ES-I3 (cell line): ENCODE data around the gene USP32.
"Not testable (repeated sequence)": the region's sequence is repeated elsewhere in the genome, so short reads cannot be mapped to it uniquely, and the experiment has no call there.

Source experiments
- H3K36me3 ChIP-seq: 2 replicates; pipeline ENCODE4 v1.6.1; 2013; ENCODE audit warnings: mild to moderate bottlenecking, low read length, control low read depth, moderate library complexity; ENCODE audit not compliant: insufficient read depth
- H3K4me1 ChIP-seq: 2 replicates; pipeline ENCODE4 v1.6.1; 2013; ENCODE audit warnings: mild to moderate bottlenecking, control low read depth, low read length; ENCODE audit not compliant: insufficient read depth
- H3K9ac ChIP-seq: 2 replicates; pipeline ENCODE4 v1.6.1; 2013; ENCODE audit warnings: low read depth, mild to moderate bottlenecking, low read length, moderate library complexity
- H3K9me3 ChIP-seq: 2 replicates; pipeline ENCODE4 v1.6.1; 2013; ENCODE audit warnings: mild to moderate bottlenecking, low read length, moderate library complexity; ENCODE audit not compliant: control insufficient read depth, insufficient read depth

The USP32 gene

DNA sequence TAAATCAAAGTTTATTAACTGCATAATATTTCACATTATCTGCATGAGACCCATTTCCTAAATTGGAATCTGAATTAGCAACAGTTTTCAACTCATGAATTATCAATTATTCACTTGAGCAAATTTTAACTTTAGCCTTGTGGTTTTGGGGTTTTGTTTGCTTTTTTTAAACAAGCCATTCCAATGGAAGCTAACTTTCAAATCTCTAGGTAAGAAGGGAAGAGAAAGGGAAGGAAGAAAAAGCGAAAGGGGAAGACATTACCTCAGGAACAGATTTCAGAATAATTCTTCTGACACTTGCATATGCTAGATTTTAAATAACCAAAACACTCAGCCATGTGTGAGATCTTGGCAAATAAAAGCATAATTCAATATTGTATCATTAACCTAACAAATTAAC, 139.5 kb downstream of the USP32 start:
- Histone ChIP-seq H3K36me3 (peaks cover 17% of the 10 kb centered on the region; the same call in 1 of the 2 replicates), H3K4me1 (no peaks in the 10 kb centered on the region), H3K9me3 (no peaks in the 10 kb centered on the region), H3K9ac (no peak overlapping the region)

DNA sequence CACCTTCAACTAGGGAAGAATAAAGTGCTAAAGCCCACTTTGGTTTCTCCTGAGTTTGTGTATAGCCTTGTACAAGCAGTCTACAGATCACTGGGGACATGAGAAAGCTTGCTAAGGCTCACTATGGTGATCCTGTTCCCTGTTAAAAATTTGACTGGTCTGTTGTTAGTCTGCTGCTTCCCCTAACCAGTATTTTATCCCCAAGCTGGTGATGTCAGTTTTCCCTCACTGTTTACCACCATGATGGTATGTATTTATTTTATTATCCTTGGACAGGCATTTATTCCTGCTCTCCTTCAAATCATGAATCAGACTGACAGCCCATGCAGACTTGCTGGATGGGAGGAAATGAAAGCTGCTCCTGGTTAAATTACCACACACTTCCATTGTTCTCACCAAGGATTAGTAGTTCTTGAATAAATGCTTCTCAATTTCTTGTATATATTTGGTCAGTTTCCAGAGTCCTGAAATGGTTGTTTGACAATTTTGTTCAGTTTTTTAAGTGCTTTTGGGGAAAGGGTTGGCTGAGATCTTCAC, 142.6 kb downstream of the USP32 start:
- Histone ChIP-seq H3K4me1 (no peaks in the 10 kb centered on the region), H3K9me3 (no peaks in the 10 kb centered on the region), H3K9ac (no peak overlapping the region), H3K36me3 (peaks cover 14% of the 10 kb centered on the region)

DNA sequence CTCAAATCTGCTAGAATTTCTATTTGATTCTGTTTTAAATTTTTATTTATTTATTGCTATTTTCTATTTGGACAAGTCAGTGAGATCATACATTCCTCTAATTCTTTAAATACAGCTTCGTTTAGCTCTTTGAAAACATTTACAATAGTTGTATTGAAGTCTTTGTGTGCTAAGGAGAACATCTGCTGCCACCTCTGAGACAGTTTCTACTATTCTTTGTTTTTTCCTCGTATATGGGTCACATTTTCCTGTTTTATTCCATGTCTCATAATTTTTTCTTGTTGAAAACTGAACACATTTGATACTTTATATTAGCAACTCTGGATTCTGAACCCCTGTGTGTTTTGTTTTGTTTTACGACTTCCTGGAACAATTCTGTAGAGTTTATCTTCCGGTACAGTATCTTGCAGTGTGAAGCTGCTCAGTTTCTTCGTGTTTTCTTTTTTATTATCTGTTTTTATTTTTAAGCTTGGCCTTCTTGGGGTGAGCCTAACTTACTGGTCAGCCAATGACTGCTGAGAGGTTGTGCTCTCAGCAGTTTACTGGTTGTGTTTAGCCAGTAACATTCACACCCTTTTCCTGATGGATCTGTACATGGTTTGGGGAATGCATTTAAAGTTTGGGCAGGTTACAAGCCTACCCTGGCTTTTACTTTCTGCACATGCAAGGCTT, 143.2 kb downstream of the USP32 start:
- H3K4me1 ChIP-seq: no peaks in the 10 kb centered on the region
- no peak overlapping the region for H3K9ac ChIP-seq
- H3K9me3 ChIP-seq: no peaks in the 10 kb centered on the region
- peaks cover 14% of the 10 kb centered on the region for H3K36me3 ChIP-seq

DNA sequence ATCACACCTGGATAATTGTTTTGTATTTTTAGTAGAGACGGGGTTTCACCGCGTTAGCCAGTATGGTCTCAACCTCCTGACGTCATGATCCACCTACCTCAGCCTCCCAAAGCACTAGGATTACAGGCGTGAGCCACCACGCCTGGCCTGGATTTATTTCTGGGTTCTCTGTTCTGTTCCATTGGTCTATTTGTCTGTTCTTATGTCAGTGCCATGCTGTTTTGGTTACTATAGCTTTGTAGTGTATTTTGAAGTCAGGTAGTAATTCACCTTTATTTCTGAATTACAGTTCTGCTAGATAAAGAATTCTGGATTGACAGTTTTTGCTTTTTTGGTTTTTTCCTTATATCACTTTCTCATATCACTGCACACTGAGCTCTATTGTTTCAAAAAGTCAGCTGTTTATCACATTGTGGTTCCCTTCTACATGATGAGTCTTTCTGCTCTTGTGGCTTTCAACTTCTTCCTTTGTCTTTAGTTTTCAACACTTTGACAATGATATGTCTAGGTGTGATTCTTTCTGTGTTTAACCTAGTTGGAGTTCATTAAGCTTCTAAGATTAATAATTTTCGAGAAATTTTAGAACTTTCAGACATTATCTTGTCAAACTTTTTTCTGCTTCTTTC, 144.0 kb downstream of the USP32 start:
- Histone ChIP-seq H3K36me3 (peaks cover 14% of the 10 kb centered on the region), H3K9me3 (no peaks in the 10 kb centered on the region), H3K4me1 (no peaks in the 10 kb centered on the region), H3K9ac (no peak overlapping the region)

DNA sequence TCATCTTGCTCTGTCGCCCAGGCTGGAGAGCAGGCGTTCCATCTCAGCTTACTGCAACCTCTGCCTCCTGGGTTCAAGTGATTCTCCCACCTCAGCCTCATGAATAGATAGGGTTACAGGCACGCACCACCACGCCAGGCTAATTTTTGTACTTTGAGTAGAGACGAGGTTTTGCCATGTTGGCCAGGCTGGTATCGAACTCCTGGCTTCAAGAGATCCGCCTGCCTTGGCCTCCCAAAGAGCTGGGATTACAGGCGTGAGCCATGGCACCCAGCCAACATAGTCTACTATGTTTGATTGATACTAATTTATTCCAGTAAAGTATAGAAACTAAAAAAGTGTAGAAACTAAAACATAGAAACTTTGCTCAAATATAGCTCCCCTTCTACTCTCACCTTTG, 147.3 kb downstream of the USP32 start:
- Histone ChIP-seq H3K9me3 (no peaks in the 10 kb centered on the region), H3K36me3 (peaks cover 11% of the 10 kb centered on the region), H3K4me1 (no peaks in the 10 kb centered on the region), H3K9ac (no peak overlapping the region)

DNA sequence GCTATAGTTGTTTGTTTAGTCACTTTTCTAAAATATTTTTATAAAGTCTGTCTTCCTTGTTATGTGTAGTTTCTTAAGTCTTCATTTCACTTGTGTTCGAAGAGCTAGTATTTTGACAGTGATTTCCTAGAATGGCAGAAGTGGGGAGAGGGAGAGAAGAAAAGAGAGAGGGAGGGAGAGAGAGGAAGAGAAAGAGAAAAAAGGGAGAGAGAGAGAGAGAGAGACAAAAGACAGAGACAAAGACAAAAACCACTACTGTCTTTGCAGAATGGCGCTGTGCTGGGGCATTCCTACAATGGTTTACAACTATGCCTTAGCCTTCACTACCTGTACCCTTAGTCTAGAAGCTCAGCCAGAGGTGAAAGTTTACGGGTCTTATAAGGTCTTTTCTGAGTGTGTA, 151.6 kb downstream of the USP32 start:
- no peak overlapping the region for H3K9ac ChIP-seq
- H3K9me3 ChIP-seq: no peaks in the 10 kb centered on the region
- H3K36me3 ChIP-seq: peaks cover 6% of the 10 kb centered on the region
- H3K4me1 ChIP-seq: no peaks in the 10 kb centered on the region

DNA sequence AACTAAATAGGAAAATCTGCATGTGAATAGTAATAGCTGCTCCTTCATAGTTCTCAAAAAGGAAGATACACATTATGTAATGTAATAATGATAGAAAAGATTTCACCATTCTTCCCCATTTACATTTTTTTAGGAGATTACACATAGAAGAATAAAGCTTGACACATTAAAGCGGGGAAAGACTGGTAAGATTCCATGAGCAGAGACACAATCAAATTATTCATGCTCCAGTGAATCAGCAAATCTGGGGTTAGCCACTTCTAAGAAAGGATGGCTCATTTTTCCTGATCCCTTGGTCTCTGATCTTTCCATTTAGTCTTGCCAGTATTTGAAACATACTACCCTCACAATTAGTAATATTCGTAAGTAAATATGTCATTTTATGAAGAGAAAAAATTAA, 160.2 kb downstream of the USP32 start:
- H3K36me3 ChIP-seq: peaks cover 6% of the 10 kb centered on the region
- no peak overlapping the region for H3K9ac ChIP-seq
- no peaks in the 10 kb centered on the region for H3K9me3 ChIP-seq

DNA sequence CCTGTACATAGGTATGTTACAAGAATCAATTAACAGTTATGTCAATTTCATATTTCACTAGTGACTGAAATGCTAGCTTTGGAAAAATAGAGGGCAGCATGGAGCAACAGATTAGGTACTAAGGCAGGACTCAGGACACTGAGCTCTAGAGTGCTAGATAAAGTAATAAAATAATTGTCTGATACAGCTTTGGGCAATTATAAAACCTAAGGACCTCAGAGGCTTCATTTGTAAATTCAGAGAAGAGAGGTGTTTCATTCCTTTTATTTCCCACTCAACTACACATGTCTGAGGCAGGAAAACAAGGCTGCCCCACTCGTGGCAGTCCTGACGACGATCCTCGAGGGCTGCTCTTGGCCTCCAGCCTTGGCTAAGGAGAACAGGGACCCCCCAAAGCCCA, 160.7 kb downstream of the USP32 start:
- no peak overlapping the region for H3K9ac ChIP-seq
- H3K9me3 ChIP-seq: no peaks in the 10 kb centered on the region
- no peaks in the 10 kb centered on the region for H3K4me1 ChIP-seq
- H3K36me3 ChIP-seq: peaks cover 6% of the 10 kb centered on the region

More for the DNA sequence above, 160.2 kb downstream of the USP32 start:
- H3K4me1 ChIP-seq: no peaks in the 10 kb centered on the region

DNA sequence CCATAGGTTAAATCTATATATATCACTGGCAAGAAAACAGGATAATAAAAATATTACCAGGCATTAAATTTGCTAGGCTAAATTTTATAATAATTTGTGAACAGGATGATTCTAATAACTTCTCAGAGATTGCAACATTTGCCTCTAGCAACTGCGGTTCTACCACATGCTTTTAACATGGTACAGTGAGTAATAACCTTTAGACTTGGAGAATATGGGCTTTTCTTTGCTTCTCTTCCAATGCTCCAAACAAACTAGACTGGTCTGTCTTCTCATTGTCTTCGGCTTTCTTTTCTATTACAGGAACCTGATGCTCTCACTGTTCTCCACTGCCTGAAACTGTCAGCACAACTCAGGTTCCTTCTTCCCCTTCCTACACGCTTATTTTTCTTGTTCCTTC, 161.6 kb downstream of the USP32 start:
- Histone ChIP-seq H3K4me1 (no peaks in the 10 kb centered on the region), H3K9me3 (no peaks in the 10 kb centered on the region), H3K9ac (no peak overlapping the region), H3K36me3 (peaks cover 5% of the 10 kb centered on the region)

DNA sequence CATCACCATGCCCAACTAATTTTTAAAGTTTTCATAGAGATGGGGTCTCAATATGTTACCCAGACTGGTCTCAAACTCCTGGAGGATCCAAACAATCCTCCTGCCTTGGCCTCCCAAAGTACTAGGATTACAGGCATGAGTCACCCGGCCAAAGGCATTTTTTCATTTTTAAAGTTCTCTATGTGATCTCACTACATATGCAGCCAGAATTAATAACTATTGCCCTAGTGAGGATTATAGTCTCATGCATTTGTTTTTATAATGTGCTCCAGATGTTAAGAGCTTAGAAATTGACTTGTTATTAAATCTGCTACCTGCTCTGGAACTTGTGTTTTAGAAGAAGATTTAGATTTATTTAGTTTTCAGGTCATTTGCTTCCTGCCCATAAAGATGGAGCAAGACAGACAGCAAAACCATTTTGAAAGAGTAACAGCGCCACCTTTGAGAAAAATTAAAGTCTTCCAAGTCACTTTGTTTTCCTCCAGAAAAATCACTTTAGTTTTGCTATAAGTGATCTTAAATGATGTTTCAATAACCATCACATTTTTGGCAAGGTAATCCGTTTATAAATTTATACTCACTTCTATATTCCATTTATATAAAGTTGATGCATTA, 162.6 kb downstream of the USP32 start:
- Histone ChIP-seq H3K36me3 (peaks cover 15% of the 10 kb centered on the region), H3K9ac (no peak overlapping the region), H3K4me1 (peaks cover 5% of the 10 kb centered on the region; the same call in 1 of the 2 replicates), H3K9me3 (no peaks in the 10 kb centered on the region)

DNA sequence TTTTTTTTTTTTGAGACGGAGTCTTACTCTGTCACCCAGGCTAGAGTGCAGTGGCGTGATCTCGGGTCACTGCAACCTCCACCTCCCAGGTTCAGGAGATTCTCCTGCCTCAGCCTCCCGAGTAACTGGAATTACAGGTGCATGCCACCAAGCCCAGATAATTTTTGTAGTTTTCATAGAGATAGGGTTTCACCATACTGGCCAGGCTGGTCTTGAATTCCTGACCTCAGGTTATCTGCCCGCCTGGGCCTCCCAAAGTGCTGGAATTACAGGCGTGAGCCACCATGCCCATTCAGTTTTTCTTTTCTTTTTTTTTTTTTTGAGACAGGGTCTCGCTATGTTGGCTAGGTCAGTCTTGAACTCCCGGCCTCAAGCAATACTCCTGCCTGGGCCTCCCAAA, 164.7 kb downstream of the USP32 start:
- not testable (repeated sequence) for H3K4me1 ChIP-seq, H3K9me3 ChIP-seq, H3K9ac ChIP-seq
- H3K36me3 ChIP-seq: peaks cover 28% of the 10 kb centered on the region

DNA sequence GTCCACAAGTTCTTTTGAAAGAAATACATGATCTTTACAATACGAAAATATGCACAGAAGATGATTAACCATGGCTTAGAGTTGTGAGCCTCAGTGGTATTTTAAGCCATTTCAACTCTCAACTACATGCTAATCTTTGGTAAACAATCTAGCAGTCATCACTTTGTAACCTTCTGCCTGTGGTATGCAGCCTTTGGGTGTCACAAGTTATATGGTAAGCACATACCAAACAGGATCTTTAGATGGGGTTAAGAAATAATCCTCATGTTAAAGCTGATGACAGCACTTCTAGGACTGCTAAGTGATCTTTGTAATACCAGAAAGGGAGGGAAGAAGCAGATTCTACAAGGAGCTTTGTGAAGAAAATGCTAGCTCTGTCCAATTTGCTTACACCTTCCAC, 167.9 kb downstream of the USP32 start:
- H3K36me3 ChIP-seq: peaks cover 34% of the 10 kb centered on the region
- H3K9me3 ChIP-seq: no peaks in the 10 kb centered on the region
- H3K4me1 ChIP-seq: peaks cover 8% of the 10 kb centered on the region; the same call in 1 of the 2 replicates
- H3K9ac ChIP-seq: no peak overlapping the region

DNA sequence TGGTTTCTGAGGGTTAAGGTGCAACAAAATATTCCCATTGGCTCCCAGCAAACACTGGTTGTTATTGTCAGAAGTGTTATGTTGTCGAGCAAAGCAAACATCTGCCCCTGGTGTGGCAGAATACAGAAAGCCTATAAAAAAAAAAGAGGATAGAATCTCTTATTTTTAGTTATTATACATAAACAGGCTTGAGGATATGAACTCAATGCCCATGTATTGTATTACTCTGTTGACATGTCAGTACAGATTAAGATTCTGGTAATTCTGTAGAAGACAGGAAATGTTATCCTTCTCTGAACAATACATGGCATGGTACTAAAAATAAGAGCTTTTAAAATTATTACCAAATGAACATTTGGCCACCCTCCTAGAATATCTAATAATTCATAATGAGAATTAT, 168.5 kb downstream of the USP32 start:
- Histone ChIP-seq H3K9ac (no peak overlapping the region), H3K36me3 (peaks cover 37% of the 10 kb centered on the region), H3K4me1 (peaks cover 8% of the 10 kb centered on the region; the same call in 1 of the 2 replicates), H3K9me3 (no peaks in the 10 kb centered on the region)

DNA sequence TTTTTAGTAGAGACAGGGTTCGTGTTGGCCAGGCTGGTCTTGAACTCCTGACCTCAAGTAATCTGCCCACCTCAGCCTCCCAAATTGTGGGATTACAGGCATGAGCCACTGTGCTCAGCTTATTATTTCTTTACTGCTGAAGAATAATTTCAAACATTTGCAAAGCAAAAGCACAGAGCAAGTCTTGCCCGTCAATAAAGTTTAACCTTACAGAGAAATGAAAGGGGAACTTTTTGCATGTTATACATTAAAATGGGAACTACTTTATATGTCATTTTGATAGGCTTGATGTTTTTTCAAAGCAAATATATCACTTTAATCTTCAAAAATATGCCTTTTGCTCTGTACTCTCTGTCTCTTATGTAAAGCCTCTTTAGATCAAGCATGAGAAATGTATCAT, 173.2 kb downstream of the USP32 start:
- not testable (repeated sequence) for H3K9ac ChIP-seq, H3K9me3 ChIP-seq, H3K4me1 ChIP-seq
- H3K36me3 ChIP-seq: peaks cover 18% of the 10 kb centered on the region; the same call in 1 of the 2 replicates

DNA sequence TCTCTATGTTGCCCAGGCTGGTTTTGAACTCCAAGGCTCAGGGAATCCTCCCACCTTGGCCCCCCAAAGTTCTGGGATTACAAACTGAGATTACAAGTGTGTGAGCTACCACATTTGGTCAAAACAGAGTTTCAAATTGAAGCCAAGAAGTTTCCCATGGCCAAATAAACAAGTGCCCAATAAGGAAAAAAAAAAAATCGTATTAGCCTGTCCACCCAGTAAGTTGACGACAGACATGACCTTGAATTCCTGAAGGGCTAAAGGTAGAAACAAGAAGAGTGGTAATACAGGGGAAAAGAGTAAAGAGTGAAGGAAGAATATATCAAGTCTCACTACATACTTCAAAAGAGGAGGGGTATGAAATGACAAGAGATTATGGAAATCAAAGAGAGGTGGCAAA, 176.0 kb downstream of the USP32 start:
- not testable (repeated sequence) for H3K36me3 ChIP-seq, H3K4me1 ChIP-seq, H3K9ac ChIP-seq, H3K9me3 ChIP-seq
